IMR-90 (cell line): ENCODE results near the gene INSR. TPM values are rescaled to one million over a fixed set of nuclear protein-coding genes. Genes with fewer than 3 reads are reported as not detected.

Source experiments
- ATAC-seq: fragments of 200-7000 bp; cut with Tn5 transposase; 2 replicates; pipeline ENCODE4 v1.9.1; 2020; ENCODE audit warnings: low read depth, mild to moderate bottlenecking, moderate library complexity
- BruUV-seq: library from RNA; stranded (reverse); fragments of 400-500 nt; replicated peaks from 2 replicates; lab custom pipeline; 2021; lab: Mats Ljungman, UMichigan
- CTCF ChIA-PET: fragments of 300-600 bp; formaldehyde crosslinking; extraction: SDS; loops from one replicate; lab custom pipeline; 2021; ENCODE audit warnings: antibody characterized with exemption; lab: Yijun Ruan, JAX
- POLR2A ChIA-PET: fragments of 300-600 bp; sonication (Branson Sonifier 250); formaldehyde crosslinking; loops from one replicate; lab custom pipeline; 2022; ENCODE audit warnings: antibody characterized with exemption; ENCODE audit not compliant: unreplicated experiment; lab: Charles Lee
- DNase-seq: peaks from one replicate; pipeline ENCODE4 v3.0.0; 2013
- H2AFZ ChIP-seq: replicated peaks from 2 replicates; pipeline ENCODE3; 2013; ENCODE audit warnings: low read length, mild to moderate bottlenecking; ENCODE audit not compliant: poor library complexity
- H2AK5ac ChIP-seq: 2 replicates; pipeline ENCODE4 v1.6.1; 2013; ENCODE audit warnings: low read depth, low read length, inconsistent platforms
- H2AK9ac ChIP-seq: replicated peaks from 2 replicates; pipeline ENCODE3; 2013; ENCODE audit warnings: mild to moderate bottlenecking, low read depth, low read length, moderate library complexity; ENCODE audit not compliant: poor library complexity
- H2BK120ac ChIP-seq: 2 replicates; pipeline ENCODE4 v1.6.1; 2013; ENCODE audit warnings: low read depth, low read length, inconsistent platforms
- H2BK15ac ChIP-seq: 3 replicates; pipeline ENCODE4 v1.6.1; 2013; ENCODE audit warnings: low read depth, low read length, inconsistent platforms
- H2BK20ac ChIP-seq: 2 replicates; pipeline ENCODE4 v1.6.1; 2013; ENCODE audit warnings: low read depth, mild to moderate bottlenecking, inconsistent platforms, low read length, moderate library complexity
- H2BK5ac ChIP-seq: 2 replicates; pipeline ENCODE4 v1.6.1; 2013; ENCODE audit warnings: mild to moderate bottlenecking, low read depth, low read length, inconsistent platforms; ENCODE audit not compliant: poor library complexity, severe bottlenecking
- H3K14ac ChIP-seq: replicated peaks from 2 replicates; pipeline ENCODE4 v1.6.1; 2013; ENCODE audit warnings: low read depth, low read length, inconsistent platforms
- H3K18ac ChIP-seq: 2 replicates; pipeline ENCODE4 v1.6.1; 2013; ENCODE audit warnings: low read depth, low read length, control low read depth
- H3K23ac ChIP-seq: 2 replicates; pipeline ENCODE4 v1.6.1; 2013; ENCODE audit warnings: low read depth, low read length, inconsistent platforms
- H3K27ac ChIP-seq: 2 replicates; pipeline ENCODE4 v1.5.1; 2013; ENCODE audit warnings: mild to moderate bottlenecking, control low read depth, low read length; ENCODE audit not compliant: insufficient read depth
- H3K27me3 ChIP-seq: 2 replicates; pipeline ENCODE4 v1.6.1; 2013; ENCODE audit warnings: low read length; ENCODE audit not compliant: control insufficient read depth, insufficient read depth
- H3K36me3 ChIP-seq: 2 replicates; pipeline ENCODE4 v1.6.1; 2013; ENCODE audit warnings: low read length, mixed read lengths; ENCODE audit not compliant: control insufficient read depth, insufficient read depth
- H3K4ac ChIP-seq: 2 replicates; pipeline ENCODE4 v1.6.1; 2013; ENCODE audit warnings: low read depth, low read length, inconsistent platforms
- H3K4me1 ChIP-seq: 2 replicates; pipeline ENCODE4 v1.6.1; 2013; ENCODE audit warnings: low read length, mixed read lengths; ENCODE audit not compliant: control insufficient read depth, insufficient read depth
- H3K4me2 ChIP-seq: 2 replicates; pipeline ENCODE4 v1.6.1; 2013; ENCODE audit warnings: low read depth, mild to moderate bottlenecking, control low read depth, low read length, moderate library complexity
- H3K4me3 ChIP-seq: 2 replicates; pipeline ENCODE4 v1.5.1; 2013; ENCODE audit warnings: low read depth, mild to moderate bottlenecking, control low read depth, low read length, moderate library complexity; ENCODE audit not compliant: insufficient read depth
- H3K56ac ChIP-seq: 2 replicates; pipeline ENCODE4 v1.6.1; 2013; ENCODE audit warnings: low read length, inconsistent platforms; ENCODE audit not compliant: insufficient read depth; ENCODE audit errors: extremely low read depth
- H3K79me1 ChIP-seq, 2 experiments: 2 replicates each; pipeline ENCODE4 v1.6.1; 2013; ENCODE audit warnings: low read length in 2 of 2, inconsistent platforms in 1 of 2, low read depth in 1 of 2
- H3K9ac ChIP-seq: 2 replicates; pipeline ENCODE4 v1.6.1; 2013; ENCODE audit warnings: low read depth, low read length, control low read depth
- H3K9me1 ChIP-seq: 2 replicates; pipeline ENCODE4 v1.6.1; 2013; ENCODE audit warnings: low read length, inconsistent platforms; ENCODE audit not compliant: insufficient read depth
- H3K9me3 ChIP-seq: 2 replicates; pipeline ENCODE4 v1.6.1; 2013; ENCODE audit warnings: low read length; ENCODE audit not compliant: control insufficient read depth, insufficient read depth
- H4K20me1 ChIP-seq: 2 replicates; pipeline ENCODE4 v1.6.1; 2013; ENCODE audit warnings: low read length, inconsistent platforms; ENCODE audit not compliant: insufficient read depth
- H4K5ac ChIP-seq: 2 replicates; pipeline ENCODE4 v1.6.1; 2013; ENCODE audit warnings: mild to moderate bottlenecking, low read depth, low read length, control low read depth
- H4K8ac ChIP-seq, 2 experiments: 2 replicates each; pipeline ENCODE4 v1.6.1; 2013; ENCODE audit warnings: low read depth in 2 of 2, low read length in 2 of 2, control low read depth in 1 of 2, inconsistent platforms in 1 of 2
- H4K91ac ChIP-seq: 2 replicates; pipeline ENCODE4 v1.6.1; 2013; ENCODE audit warnings: low read depth, low read length, inconsistent platforms; ENCODE audit not compliant: insufficient read depth
- BHLHE40 ChIP-seq: fragments of 150-350 bp; IDR thresholded peaks from 2 replicates; pipeline ENCODE4 v1.6.1; 2016; ENCODE audit warnings: mild to moderate bottlenecking, low read depth, low read length
- CEBPB ChIP-seq: IDR thresholded peaks from 2 replicates; pipeline ENCODE4 v1.6.1; 2012; ENCODE audit warnings: low read depth, low read length, improper control_type of control experiment
- CHD1 ChIP-seq: IDR thresholded peaks from 2 replicates; pipeline ENCODE4 v1.6.1; 2012; ENCODE audit warnings: low read depth, low read length, improper control_type of control experiment
- CTCF ChIP-seq: conservative IDR thresholded peaks from 2 replicates; pipeline ENCODE4 v1.5.1; 2012; ENCODE audit warnings: mild to moderate bottlenecking, low read depth, low read length, improper control_type of control experiment
- ELK1 ChIP-seq: fragments of 150-350 bp; IDR thresholded peaks from 2 replicates; pipeline ENCODE4 v1.6.1; 2016; ENCODE audit warnings: low read depth, mild to moderate bottlenecking, low read length, moderate library complexity, borderline replicate concordance
- FOS ChIP-seq: fragments of 150-350 bp; IDR thresholded peaks from 2 replicates; pipeline ENCODE4 v1.6.1; 2016; ENCODE audit warnings: low read depth, low read length
- MAFK ChIP-seq: IDR thresholded peaks from 2 replicates; pipeline ENCODE4 v1.6.1; 2012; ENCODE audit warnings: low read depth, low read length, improper control_type of control experiment
- MXI1 ChIP-seq: IDR thresholded peaks from 2 replicates; pipeline ENCODE4 v1.6.1; 2012; ENCODE audit warnings: low read depth, mild to moderate bottlenecking, low read length, moderate library complexity, borderline replicate concordance
- NFE2L2 ChIP-seq: fragments of 150-350 bp; IDR thresholded peaks from 2 replicates; pipeline ENCODE4 v1.6.1; 2016; ENCODE audit warnings: low read depth, mild to moderate bottlenecking, low read length
- POLR2A ChIP-seq: IDR thresholded peaks from 2 replicates; pipeline ENCODE4 v1.6.1; 2012; ENCODE audit warnings: mild to moderate bottlenecking, low read depth, low read length
- RAD21 ChIP-seq: IDR thresholded peaks from 2 replicates; pipeline ENCODE4 v1.6.1; 2012; ENCODE audit warnings: low read length, improper control_type of control experiment
- RCOR1 ChIP-seq: IDR thresholded peaks from 2 replicates; pipeline ENCODE4 v1.6.1; 2012; ENCODE audit warnings: mild to moderate bottlenecking, low read length, improper control_type of control experiment; ENCODE audit not compliant: insufficient replicate concordance
- RFX5 ChIP-seq: IDR thresholded peaks from 2 replicates; pipeline ENCODE4 v1.8.0; 2012; ENCODE audit warnings: low read depth, mild to moderate bottlenecking, low read length, moderate library complexity
- SMC3 ChIP-seq: fragments of 150-350 bp; IDR thresholded peaks from 2 replicates; pipeline ENCODE4 v1.6.1; 2016; ENCODE audit warnings: low read depth, mild to moderate bottlenecking, antibody characterized with exemption, low read length, moderate library complexity
- WGBS, 2 experiments: methylation state at CpG; one replicate each; pipeline versions ENCODE4 v1.1.5 to v1.1.7; 2013; ENCODE audit warnings: missing lambda C conversion rate in 2 of 2; ENCODE audit not compliant: insufficient read length in 1 of 2; ENCODE audit errors: extremely low coverage in 2 of 2; 5-methylcytosine and 5-hydroxymethylcytosine counted together
- dilution Hi-C: fragments of 300-500 bp; cut with HindIII; formaldehyde crosslinking; loops from one replicate; pipeline ENCODE4 v1.14.3; 2018; ENCODE audit warnings: low sequenced_read_pairs; ENCODE audit not compliant: unreplicated experiment
- in situ Hi-C: fragments of 300-500 bp; cut with MboI; formaldehyde crosslinking; loops from 3 replicates; pipeline ENCODE4 v1.14.3; 2019; ENCODE audit warnings: low sequenced_read_pairs, inconsistent platforms, mixed read lengths
- intact Hi-C: fragments of 100-400 bp; cut with micrococcal nuclease; formaldehyde crosslinking; loops from 2 replicates; pipeline ENCODE4 v1.10.0; 2022
- polyA plus RNA-seq, 3 experiments: library from polyadenylated mRNA; depleted of rRNA; stranded (reverse); fragments of >200 nt; gene quantifications; 2 replicates each; pipeline ENCODE4 v1.2.3, GENCODE V29; 2012; ENCODE audit warnings: low replicate concordance in 1 of 3
- total RNA-seq: library from RNA; depleted of rRNA; stranded (reverse); fragments of >200 nt; gene quantifications from 2 replicates; pipeline ENCODE4 v1.2.3, GENCODE V29; 2012
- TF ChIP-seq, protein P1 (sequence below): fragments of 150-350 bp; IDR thresholded peaks from 2 replicates; pipeline ENCODE4 v1.6.1; 2017; ENCODE audit warnings: mild to moderate bottlenecking, antibody characterized with exemption, low read length, low read depth

The INSR gene
- total and polyA plus RNA-seq, 2 of the 4 experiments (the other 2 are of a cell fraction), result 2.8 to 7.9 TPM

DNA sequence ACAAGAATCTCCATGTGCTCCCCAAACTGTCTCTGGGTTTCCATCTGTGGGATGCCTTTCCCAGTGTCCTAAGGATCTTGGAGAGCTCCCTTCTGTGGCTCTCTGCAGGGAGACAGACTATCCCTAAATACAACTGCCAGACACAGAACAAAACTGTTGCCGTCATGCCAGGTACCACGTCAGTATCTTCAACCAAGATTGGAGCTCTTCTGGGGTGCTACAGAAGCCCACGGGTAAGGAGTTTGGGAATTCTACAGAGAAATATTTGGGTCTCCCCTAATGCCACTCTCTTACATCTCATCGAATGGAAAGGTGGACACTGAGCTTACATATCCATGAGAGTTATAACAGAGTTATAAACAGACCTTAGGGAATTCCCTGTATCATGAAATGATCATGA is 230.9 kb downstream of the INSR start:
- Histone ChIP-seq H2BK5ac (no peak overlapping the region), H3K79me1 (no peaks in the 10 kb centered on the region), H2AK9ac (no peak overlapping the region), H3K23ac (no peak overlapping the region), H2BK120ac (no peak overlapping the region), H3K27ac (no peak overlapping the region), H3K36me3 (no peaks in the 10 kb centered on the region), H3K4me1 (no peaks in the 10 kb centered on the region), H4K5ac (no peak overlapping the region), H3K27me3 (no peaks in the 10 kb centered on the region), H3K4me3 (no peak overlapping the region), H3K4me2 (no peak overlapping the region), H2BK20ac (no peak overlapping the region), H3K18ac (no peak overlapping the region), H4K91ac (no peak overlapping the region), H3K9ac (no peak overlapping the region), H3K56ac (no peak overlapping the region), H2AK5ac (no peak overlapping the region), H2BK15ac (no peak overlapping the region), H3K9me1 (no peaks in the 10 kb centered on the region), H3K9me3 (no peaks in the 10 kb centered on the region), H2AFZ (no peak overlapping the region), H3K4ac (no peak overlapping the region), H4K8ac (no peak overlapping the region), H3K14ac (no peak overlapping the region), H4K20me1 (no peaks in the 10 kb centered on the region)
- ATAC-seq (no peak), DNase-seq (no peak)
- in situ Hi-C loops, result no loop called here
- ChIA-PET POLR2A (no interaction called here), CTCF (no interaction called here)
- TF ChIP-seq ELK1 (no peak), RAD21 (no peak), RFX5 (no peak), RCOR1 (no peak), CHD1 (no peak), FOS (no peak), BHLHE40 (no peak), NFE2L2 (no peak), CTCF (no peak), CEBPB (no peak), POLR2A (no peak), MXI1 (no peak), MAFK (no peak), SMC3 (no peak)
- TF ChIP-seq, protein P1, sequence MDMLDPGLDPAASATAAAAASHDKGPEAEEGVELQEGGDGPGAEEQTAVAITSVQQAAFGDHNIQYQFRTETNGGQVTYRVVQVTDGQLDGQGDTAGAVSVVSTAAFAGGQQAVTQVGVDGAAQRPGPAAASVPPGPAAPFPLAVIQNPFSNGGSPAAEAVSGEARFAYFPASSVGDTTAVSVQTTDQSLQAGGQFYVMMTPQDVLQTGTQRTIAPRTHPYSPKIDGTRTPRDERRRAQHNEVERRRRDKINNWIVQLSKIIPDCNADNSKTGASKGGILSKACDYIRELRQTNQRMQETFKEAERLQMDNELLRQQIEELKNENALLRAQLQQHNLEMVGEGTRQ, result no peak
- no TSS peak for BruUV-seq
- WGBS, 2 experiments, result no CpG with 5 or more reads among the region's 4 CpGs
- intact Hi-C loops, result loop anchor here (10.0 kb wide), 1 partner anchor 329 kb away; the partner anchor contains the start of genes GPR108 and TRIP10
- dilution Hi-C loops, result no loop called here
